CD4-positive, alpha-beta T cell treated with Interleukin-4 for 1 hour (primary cell): ENCODE data around the gene C3orf85.
"Not testable (repeated sequence)": the region's sequence is repeated elsewhere in the genome, so short reads cannot be mapped to it uniquely, and the experiment has no call there.

Experiments
- DNase-seq, 2 donors: peaks; one replicate each; pipeline ENCODE4 v3.0.0-alpha.2; 2020 to 2022

The C3orf85 gene, protein sequence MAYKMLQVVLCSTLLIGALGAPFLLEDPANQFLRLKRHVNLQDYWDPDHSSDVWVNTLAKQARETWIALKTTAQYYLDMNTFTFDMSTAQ

DNA sequence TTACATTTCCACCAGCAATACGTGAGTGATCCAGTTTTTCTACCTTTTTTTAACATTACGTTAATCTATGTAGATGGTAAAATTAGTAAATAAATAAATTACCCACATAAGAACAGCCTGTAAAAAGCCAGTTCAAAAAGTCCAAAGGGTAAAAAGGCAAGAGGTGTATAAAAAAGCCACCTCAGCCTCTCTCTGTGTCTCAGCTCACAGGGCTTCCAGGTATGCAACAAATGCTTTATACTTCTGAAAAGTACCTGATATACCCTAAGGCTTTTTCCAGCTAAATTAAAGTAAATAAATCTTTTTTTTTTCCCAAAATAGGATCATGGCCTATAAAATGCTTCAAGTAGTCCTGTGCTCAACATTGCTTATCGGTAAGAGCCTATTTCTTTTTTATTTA is at the start of gene C3orf85:
C3orf85 (plus strand) TSS at position 197 of the 400 bp plus-strand sequence; CDS start at position 326, 129 bp downstream.
- no peak for DNase-seq

DNA sequence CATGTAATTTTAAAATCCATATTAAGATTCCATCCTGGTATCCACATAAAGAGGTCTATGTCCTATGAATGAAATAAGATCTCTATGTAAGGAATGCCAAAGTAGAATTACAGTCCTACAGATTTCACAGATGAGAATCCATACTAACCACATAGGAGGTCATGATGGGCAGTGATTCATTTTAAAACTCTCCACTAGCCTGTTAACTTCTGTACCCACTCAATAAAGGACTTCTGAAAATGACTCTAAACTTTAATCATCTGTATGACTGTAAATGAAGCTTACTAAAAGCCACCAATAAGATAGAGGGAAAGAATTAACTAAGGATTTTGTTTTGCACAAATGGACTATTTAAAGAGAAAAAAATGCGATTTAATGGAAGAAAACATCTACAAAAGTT is 47.3 kb upstream of the C3orf85 start:
- DNase-seq: no peak

DNA sequence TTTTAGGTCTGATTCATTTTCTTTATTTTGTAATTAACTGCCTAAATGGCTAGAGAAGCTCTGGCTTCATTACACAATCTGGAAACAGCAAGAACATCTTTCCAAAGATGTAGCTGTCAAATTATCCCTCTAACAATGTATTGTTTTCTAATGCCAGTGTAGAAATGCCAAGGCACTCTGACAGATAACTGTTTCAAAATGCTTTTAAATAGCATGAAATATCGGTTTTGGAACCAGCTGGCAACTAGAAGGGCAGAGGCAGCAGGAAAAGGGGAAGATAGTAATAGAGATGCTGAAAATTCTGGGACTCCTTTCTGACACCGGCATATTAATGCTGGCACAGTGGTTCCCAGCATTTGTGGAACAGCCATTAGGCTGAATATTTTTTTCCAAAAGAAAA is 44.7 kb upstream of the C3orf85 start:
- no peak for DNase-seq

DNA sequence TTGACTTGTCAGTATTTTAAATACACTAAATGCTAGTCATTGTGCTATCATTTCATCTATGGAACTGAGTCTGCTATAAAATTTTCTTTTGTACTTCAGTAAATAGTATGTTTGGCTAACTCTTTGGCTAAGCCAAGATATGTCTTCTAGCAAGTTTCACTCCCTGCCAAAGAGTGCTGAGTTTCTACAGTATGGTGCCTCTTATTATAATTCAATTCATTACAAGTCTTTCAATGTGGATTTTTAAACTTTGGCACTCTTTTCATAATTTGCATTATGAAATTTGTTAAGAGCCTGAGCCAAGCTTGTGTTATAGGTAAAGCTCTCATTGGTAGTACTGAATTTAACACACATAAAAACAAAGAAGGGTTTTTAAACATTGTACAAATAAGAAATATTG is 43.0 kb upstream of the C3orf85 start:
- no peak for DNase-seq

DNA sequence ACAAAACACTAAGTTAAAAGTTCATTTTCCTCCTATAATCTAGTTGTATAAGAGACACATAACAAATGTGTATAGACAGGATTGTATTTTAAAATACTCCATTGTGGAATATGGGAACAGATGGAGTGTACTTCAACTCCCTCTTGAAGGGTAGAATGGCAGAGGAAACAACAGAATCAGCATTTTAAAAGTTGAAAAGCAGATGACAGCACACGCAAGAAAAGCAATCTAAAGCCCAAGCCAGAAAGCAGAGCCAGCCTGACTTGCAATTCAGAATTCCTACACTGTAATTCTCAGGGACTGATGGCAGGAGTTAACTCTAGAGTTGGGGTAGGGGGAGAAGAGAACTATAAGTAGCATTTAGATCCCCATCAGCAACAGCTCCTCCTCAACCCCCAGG is 41.4 kb upstream of the C3orf85 start:
- DNase-seq: no peak

DNA sequence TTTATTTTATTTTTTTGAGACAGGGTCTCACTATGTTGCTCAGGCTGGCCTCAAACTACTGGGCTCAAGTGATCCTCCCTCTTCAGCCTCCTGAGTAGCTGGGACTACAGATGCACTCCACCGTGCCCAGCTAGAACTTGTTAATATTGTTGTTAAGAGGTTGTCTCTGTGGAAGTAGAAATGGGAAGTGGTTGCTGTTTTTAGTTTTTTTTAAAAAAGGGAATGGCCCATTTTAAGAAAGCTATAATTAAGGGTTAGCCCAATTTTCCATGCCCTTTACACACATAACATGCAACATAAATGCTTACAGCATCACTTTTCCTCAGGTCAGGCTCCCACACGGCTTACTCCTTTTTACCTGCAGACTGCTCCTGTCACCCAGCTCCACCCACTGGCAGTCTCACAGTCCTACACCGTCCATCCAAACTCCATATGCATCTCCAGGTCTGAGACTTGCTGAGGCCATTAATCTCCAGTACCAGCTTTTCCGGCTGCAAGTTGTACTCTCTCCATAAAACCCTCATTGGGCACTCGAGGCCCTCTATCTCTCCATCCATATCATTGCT is 38.4 kb upstream of the C3orf85 start:
- no peak for DNase-seq

DNA sequence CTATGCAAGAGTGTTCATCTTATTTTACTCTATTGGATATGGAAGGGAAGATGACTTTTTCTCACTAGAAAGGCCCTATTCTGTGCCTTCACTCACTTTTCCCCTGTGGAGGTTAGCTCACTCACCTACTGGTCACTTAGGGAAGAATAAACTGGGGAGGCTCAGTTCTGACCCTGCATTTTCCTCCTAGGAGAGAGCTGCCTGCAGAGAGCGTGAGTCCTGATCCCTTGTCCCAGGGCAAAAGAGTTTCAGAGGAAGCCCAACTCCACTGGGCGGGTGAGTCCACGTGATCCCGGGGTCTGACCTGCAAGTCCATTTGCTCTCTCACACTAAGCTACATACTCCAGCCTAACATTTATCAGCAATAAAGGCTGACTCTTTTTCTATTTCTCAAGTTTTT is 26.9 kb upstream of the C3orf85 start:
- DNase-seq: no peak

DNA sequence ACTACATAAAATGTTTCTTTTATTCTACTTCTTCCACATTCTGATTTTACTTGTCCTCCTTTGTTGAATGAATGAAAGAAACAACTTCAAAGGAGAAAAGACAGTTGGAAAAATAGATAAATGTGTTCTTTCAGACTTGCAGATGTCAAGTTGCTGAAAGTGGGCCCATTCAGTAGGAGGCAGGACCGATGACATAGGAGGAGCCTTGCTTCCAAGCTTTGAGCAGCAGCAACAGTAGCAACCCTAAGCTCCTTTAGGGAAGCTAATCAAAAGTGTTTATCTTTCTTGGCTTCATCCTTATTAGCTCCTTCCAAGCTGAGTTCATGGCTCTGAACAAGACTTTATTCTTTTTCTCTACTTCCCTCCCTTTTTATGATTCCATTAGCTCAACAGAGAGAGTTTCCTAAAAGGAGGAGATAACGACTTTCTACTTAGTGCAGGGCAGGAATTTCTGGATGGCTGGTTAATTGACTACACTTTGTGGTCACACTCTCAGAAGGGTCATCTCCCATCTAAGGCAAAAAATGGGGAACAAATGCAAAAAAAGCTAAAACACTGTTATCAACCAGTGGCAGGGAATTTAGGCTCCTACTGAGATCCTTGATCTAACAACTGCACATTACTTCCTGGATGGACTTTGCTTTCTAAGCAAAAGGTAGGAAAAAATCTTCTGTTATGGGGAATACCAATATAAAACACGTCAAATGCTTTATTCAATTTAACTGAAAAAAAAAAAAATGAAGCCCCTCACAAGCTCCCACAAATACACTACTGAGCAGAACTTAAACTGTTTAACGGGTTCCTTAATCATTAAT is 23.4 kb upstream of the C3orf85 start:
- no peak for DNase-seq

DNA sequence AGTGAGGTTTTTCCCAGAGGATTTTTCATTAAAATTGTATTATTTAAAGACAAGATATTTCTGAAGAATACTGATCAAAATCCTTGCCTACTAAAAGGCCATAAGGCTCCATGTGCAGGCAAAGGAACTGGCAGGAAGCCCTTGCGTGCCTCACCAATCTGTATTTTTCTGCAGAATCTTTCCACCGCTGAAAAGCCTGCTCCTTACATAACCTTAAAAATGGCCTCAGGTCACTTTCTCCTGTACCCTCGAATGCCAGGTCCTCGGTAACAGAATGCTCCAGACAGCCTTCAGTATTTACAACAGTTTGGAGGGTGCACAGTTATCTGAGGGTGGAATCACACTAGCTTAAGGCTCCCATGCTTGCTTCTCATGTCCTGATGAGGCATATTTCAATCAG is 21.8 kb upstream of the C3orf85 start:
- no peak for DNase-seq

DNA sequence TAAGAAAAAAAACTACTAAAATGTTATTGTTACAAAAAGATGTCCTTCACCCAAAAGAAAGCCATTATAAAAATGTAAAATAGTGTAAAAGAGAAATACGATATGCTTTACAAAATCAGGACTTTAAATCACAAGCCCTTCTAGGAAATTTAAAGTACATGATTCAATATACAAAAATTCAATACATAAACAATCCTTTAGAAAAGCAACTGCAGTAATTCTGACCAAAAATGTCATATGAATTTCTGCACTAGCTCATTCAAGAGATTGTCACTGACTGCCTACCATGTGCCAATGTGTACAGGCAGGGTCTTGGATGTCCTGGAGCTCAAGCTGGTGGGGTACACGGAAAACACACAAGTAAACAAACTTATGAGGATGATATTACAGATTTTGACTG is 21.1 kb upstream of the C3orf85 start:
- DNase-seq: no peak

DNA sequence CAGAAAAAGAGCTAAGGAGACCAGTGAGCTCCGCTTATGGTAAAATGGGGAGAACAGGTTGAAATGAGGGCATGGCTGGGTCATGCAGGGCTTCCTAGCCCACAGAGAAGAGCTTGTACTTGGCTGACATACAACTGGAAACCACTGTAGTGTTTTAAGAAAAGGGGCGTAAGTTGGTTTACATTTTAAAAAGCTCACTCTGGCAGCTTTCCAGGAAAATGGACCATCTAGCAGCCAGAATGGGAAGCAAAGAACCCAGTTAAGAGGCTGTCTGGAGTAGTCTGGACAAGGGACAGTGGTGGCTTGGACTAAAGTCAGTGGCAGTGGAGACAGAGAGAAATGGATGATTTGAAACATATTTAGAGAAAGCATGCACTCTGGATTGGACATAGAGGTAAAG is 20.5 kb upstream of the C3orf85 start:
- DNase-seq: no peak

DNA sequence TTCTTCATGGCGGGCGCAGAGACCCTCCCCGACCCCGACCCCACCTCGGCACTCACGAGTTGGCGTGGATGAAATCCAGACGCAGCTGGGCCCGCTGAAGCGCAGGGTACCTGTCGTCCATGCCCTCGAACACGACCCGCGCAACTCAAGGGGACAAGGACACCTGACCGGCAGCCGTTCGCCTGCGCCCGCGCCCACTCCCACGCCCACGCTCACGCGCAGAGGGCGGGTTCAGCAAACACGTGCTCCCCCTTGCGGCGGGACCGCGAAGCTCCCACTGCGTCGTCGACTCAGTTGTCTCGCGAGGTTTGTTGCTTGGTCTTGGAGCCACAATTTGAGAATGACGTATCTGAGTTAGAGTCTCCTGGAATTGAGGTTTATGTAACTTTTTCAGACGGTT is 18.6 kb upstream of the C3orf85 start, which contains the start of gene MORC1:
MORC1 (minus strand) TSS at position 196 of the 400 bp plus-strand sequence; CDS start at position 121, 75 bp downstream.
- no peak for DNase-seq

DNA sequence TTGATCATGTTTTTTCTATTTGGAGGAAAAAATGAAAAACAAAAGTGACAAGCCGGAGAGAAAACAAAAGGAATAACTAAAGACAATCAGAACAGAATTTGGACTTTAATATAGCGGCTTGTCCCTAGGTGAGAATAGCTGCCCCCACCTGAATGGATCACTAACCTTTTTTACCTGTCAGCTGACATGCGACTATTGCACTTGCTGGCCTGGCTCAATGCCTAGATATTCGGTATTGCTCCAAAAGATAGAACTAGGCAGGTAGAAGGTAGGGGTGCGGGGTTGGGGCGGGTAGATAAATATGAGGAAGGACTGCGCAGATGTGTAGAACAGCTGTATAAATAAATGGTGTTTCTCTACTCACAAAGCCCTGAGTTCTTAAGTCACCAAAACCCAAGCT is 17.9 kb upstream of the C3orf85 start:
- DNase-seq: no peak

DNA sequence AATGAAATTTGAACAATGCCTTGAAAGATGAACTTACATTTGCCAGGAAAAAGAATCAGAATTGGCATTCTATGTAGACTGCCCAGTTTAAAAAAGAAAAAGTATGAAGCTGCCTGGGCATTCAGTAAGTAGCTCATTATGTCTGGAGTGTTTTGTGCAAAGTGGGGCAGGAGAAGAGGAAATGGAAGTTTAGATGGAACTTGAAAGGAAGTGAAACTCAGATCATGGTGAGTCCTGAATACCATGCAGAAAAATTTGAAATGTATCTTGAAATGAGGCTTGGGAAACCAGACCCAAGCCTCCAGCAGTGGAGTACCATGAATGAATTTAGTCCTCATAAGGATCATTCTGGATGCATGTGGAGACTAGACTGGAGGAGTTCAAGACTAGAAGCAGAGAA is 13.8 kb upstream of the C3orf85 start:
- DNase-seq: no peak

DNA sequence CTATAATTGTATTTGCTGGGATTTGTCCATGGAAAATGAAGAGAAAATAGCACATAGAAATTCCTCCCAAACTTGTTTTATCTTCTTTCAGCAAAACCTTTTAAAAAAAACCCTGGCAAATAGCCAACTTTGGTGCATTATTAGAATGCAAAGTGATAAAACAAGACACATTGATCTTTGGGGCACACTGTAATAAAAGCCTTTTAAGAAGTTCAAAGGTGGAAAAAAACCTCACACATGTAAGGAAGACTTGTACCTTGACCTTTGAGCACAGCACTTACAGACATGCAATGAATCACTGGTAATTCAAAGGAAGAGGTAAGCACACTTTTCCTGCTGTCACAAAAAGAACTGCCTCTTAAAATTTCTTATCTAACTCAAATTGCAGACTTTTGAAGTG is 10.6 kb upstream of the C3orf85 start:
- no peak for DNase-seq

DNA sequence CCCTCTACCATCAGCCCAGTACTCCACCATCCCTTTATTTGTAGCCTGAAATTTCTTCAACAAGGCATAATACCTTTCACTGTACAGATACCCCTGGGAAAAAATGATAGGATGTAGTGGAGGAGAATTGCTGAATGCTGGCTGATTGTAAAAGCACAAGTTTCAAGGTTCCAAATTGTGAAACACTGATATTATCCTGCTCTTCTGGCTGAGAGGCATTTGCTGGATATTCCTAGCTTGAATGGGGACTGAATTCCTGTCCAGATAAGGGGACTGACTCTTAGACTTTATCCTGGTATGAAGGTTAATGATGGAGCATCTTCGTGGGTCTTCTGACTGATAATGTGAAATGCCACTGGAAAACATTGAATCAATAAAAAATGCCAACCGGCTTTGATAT is 9.0 kb upstream of the C3orf85 start:
- DNase-seq: no peak

DNA sequence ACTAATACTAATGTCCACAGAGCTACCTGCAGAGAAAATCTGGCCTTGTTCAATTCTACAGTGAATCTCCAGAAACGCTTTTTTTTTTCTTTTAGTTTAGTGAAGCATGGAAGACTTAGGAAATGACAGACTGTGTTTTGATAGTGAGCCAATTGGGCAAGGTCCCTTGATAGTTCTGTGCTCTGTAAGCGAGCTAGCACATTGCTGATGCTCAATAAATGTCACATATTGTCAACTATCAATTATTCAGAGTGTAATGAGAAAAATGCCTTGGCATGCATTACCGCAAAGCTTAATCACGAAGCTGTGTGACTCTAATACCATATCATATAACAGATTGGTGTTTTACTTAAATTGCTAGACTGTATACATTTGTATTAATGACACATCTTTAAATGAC is 5.2 kb upstream of the C3orf85 start:
- DNase-seq: no peak

DNA sequence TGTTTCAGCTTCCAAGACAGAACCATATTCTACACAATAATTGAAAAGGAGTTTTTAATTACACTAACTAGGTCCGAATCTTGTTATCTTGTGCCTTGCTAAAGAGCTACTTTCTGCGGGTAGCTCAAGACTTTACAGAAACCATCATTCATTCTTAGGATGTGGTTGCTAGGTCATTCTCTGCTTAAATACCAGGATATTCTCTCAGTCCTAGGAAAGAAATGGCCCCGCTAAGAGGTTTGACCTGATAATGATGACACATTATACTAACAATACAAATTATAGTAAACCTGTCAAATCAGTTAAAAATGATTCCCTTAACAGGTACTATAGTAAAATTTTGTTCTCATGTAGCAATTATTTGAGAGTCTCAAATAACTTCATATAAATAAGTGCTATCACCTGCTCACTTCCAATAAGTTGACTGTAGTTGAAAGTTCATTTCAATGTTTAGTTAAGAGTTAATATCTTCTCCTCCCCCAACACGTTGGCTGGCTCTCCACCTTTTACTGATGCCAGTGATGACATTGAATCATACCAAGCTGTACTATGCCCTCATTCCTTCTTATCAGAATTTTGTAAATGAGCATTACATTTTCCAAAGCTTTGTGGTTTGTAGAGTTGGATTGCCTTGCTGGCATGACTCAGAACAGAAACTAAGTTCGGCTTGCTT is 3.6 kb upstream of the C3orf85 start:
- no peak for DNase-seq

DNA sequence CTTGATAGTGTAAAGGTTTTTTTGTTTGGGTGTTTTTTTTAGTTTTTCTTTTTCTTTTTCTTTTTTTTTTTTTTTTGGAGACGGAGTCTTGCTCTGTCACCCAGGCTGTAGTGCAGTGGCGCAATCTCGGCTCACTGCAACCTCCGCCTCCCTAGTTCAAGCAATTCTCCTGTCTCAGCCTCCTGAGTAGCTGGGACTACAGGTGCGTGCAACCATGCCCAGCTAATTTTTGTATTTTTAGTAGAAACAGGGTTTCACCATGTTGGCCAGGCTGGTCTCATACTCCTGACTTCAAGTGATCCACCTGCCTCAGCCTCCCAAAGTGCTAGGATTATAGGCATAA is 3.1 kb upstream of the C3orf85 start:
- DNase-seq: not testable (repeated sequence)

DNA sequence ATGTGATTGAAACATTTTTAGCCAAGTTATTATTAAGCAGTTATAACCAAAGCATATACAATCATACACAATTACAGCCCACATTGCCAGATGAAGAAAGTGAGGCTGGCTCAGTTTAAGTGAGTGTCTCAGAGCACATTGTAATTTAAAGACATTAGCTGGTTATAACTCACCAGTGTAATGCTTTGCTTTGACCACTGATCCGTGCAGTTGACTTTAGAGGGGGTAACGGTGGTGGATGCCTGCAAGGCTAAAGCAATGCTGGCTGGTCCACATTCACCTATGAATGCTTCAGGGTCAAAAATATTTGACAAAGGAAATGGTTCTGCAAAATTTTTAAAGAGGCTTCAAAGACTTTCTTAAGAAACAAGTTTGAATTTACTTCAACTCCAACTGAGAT is 1.2 kb downstream of the C3orf85 start:
- DNase-seq: no peak

DNA sequence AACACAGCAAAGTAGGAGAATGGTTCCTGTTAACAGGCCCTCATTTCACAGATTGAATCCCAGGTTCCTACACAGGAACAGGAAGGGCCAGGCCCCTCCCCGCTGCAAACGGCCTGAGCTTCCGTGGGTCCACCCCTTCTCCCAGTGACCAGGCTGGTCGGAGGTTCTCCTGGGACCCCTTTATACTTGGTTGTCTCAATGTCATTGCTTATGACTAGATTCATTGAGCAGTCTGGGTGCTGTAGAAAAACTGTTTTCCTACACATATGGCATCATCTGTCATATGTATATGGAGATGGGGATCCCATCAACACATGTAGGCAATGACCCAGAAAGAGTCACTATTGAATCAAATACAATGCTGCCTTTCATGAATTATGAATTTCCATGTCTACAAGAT is 3.8 kb downstream of the C3orf85 start:
- DNase-seq: no peak

DNA sequence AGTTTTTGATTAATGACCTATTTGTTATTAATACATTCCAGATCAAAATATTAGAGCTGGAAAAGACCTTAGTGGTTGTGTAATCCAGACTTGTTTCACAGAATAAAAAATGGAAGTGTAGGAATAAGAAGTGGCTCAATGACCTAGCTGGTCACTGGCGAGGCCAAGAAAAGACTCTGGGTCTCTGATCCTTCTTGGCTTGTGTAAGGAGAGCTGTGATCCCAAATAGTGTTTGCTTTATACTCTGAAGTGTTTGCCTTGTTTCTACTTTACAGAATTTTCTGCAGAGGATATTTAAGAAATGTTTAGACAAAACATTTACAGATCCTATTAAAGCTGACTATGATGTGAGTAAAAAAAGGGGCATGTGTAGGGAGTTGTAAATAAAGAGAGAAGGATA is 7.1 kb downstream of the C3orf85 start:
- no peak for DNase-seq

DNA sequence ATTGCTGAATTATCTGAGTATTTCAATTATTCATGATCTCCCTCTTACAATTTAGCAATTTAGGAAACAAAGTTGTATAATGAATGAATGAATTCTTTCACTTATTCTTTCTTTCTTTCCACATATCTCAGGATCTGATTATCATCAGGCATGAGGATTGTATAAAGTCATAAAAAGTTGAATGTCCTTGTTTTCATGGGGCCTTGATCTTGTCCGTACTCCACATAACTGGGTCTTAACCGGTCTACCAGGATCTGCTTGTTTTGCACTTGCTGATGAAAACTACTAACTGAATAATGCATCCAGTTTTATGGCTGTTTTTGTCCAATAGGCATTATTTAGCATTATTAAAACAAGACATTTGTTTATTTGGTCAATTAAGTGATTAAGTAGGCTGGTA is 12.6 kb downstream of the C3orf85 start:
- no peak for DNase-seq

DNA sequence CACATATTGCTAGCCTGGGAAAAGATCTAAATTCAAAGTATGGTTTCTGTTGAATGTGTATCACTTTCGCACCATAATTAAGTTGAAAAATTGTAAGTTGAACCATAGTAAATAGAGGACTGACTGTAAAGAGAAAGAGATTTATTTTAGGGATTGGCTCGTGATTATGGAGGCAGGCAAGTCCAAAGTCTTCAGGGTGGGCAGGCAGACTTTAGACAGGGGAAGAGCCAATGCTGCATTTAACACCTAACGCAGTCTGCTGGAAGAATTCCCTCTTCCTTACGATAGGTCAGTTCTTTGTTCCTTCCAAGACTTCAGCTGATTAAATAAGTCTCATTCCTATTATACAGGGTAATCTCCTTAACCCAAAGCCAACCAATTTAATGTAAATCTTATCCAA is 15.8 kb downstream of the C3orf85 start:
- DNase-seq: no peak
